HG03097 (cell line): ENCODE measurements around the gene CXCL12.

ENCODE experiments used
- ATAC-seq: cut with Tn5 transposase; IDR thresholded peaks from one replicate; pipeline ENCODE4 v1.9.1; 2021; ENCODE audit not compliant: unreplicated experiment, low FRiP score

CXCL12 gene

GRCh38 chr10:44400541-44400940 lies 15.6 kb upstream of the CXCL12 start:
- no peak for ATAC-seq

- no peak for ATAC-seq
These were observed 15.0 kb upstream of the CXCL12 start for GRCh38 chr10:44399659-44400451.

- ATAC-seq: no peak
These were observed 14.1 kb upstream of the CXCL12 start for GRCh38 chr10:44398747-44399658.

- no peak for ATAC-seq
These were observed 13.4 kb upstream of the CXCL12 start for GRCh38 chr10:44398271-44398670.

GRCh38 chr10:44397476-44398225 lies 12.8 kb upstream of the CXCL12 start:
- ATAC-seq: no peak

GRCh38 chr10:44396671-44397191 lies 11.8 kb upstream of the CXCL12 start:
- ATAC-seq: no peak

- no peak for ATAC-seq
These were observed 11.2 kb upstream of the CXCL12 start for GRCh38 chr10:44395902-44396670.

GRCh38 chr10:44395396-44395795 lies 10.5 kb upstream of the CXCL12 start:
- no peak for ATAC-seq

GRCh38 chr10:44394696-44395381 lies 9.9 kb upstream of the CXCL12 start:
- no peak for ATAC-seq

GRCh38 chr10:44393834-44394547 lies 9.1 kb upstream of the CXCL12 start:
- ATAC-seq: no peak

- ATAC-seq: no peak
These were observed 8.2 kb upstream of the CXCL12 start for GRCh38 chr10:44393051-44393630.

- ATAC-seq: no peak
These were observed 7.5 kb upstream of the CXCL12 start for GRCh38 chr10:44392420-44392819.

- ATAC-seq: no peak
These were observed 7.1 kb upstream of the CXCL12 start for GRCh38 chr10:44391981-44392380.

GRCh38 chr10:44390585-44391072 lies 5.7 kb upstream of the CXCL12 start:
- ATAC-seq: no peak

GRCh38 chr10:44389556-44389955 lies 4.7 kb upstream of the CXCL12 start:
- no peak for ATAC-seq

GRCh38 chr10:44389150-44389549 lies 4.3 kb upstream of the CXCL12 start:
- no peak for ATAC-seq

- ATAC-seq: no peak
These were observed 3.7 kb upstream of the CXCL12 start for GRCh38 chr10:44388641-44389040.

- no peak for ATAC-seq
These were observed 3.0 kb upstream of the CXCL12 start for GRCh38 chr10:44387853-44388251.
